ENCODE data around the gene HIF1AN.

DNA sequence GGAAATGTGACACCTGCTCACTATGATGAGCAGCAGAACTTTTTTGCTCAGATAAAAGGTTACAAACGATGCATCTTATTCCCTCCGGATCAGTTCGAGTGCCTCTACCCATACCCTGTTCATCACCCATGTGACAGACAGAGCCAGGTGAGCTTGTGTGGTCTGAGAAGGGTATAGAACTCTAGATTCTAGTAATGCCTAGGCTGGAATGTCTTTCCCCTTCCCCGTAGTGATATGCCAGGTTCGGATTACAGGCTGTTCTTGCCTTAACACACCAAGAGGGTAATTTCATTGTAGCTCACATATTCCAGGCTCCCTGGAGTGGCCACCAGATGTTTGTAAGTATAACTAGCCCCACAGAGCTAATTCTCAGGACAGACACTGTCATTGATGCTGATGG is 9.2 kb downstream of the HIF1AN start:
- TF ChIP-seq, protein P1, sequence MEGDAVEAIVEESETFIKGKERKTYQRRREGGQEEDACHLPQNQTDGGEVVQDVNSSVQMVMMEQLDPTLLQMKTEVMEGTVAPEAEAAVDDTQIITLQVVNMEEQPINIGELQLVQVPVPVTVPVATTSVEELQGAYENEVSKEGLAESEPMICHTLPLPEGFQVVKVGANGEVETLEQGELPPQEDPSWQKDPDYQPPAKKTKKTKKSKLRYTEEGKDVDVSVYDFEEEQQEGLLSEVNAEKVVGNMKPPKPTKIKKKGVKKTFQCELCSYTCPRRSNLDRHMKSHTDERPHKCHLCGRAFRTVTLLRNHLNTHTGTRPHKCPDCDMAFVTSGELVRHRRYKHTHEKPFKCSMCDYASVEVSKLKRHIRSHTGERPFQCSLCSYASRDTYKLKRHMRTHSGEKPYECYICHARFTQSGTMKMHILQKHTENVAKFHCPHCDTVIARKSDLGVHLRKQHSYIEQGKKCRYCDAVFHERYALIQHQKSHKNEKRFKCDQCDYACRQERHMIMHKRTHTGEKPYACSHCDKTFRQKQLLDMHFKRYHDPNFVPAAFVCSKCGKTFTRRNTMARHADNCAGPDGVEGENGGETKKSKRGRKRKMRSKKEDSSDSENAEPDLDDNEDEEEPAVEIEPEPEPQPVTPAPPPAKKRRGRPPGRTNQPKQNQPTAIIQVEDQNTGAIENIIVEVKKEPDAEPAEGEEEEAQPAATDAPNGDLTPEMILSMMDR (conservative IDR thresholded peaks at IDR 0.05 in 1 of 2, IDR thresholded peaks at IDR 0.05 in 1 of 2; ENCODE audit: extremely low read depth in 1 of 2, insufficient read depth in 1 of 2, low read depth in 1 of 2, low read length in 2 of 2): no peak
- no peak for TF ChIP-seq EZH2 (IDR thresholded peaks at IDR 0.05; ENCODE audit: borderline replicate concordance, low read length)
